NCI-H2196 treated with DMSO at 0.1 percent for 48 hours (cell line): Measurements from ENCODE around the gene ZCCHC3.

ENCODE experiments used
- DNase-seq: peaks from one replicate; lab custom pipeline; 2025; ENCODE audit not compliant: unreplicated experiment; lab: John Stamatoyannopoulos, UW

Gene ZCCHC3

GRCh38 chr20:278607-279571 lies 18.5 kb upstream of the ZCCHC3 start:
- DNase-seq: no peak

GRCh38 chr20:284172-284571 lies 13.2 kb upstream of the ZCCHC3 start:
- DNase-seq: no peak

DNA sequence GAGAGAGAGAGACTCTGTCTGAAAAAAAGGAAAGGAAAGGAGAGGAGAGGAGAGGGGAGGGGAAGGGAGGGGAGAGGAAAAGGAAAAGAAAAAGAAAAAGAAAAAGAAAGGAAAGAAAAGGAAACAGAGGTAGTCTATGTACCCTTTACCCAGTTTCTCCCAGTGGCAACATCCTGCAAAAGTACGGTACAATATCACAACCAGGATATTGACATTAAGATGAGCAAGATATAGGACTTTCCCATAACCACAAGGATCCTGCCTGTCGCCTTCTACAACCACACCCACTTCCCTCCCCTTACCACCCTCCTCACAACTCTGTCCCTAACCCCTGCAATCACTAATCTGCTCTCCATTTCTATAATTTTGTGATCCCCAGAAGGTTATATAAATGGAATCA lies 10.9 kb upstream of the ZCCHC3 start:
- no peak for DNase-seq

DNA sequence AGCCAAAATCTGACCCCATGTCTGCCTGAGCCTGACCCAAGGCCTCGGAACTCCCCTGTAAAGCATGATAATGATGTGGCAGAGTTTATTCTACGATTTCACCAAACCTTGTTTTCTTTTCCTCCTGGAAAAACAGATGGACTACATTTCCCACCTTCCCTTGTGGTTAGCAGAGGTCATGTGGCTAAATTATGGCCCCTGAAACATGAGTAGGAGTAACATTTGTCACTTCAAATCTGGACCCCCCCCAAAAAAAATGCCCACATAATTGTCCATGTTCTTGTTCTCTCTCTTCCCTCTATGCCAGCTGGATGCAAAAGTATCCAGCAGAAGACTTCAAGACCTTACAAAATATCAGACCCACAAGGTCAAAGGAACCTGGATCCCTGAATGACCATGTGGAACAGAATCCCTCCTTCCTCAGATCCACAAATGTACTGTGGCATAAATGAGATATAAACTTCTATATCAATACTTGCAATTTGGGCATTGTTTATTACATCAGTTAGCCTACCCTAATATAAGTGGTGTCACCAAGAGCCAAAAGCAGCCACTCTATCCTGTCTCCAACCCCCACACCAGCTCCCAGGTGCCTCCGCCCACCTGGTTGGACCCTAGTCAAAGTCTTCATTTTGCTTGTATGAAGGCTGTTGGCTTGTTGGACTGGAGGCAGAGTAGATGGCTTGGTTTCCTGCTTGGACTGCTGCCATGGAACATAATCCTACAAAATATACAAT lies 8.2 kb upstream of the ZCCHC3 start:
- DNase-seq: peak; percentile 4

GRCh38 chr20:289693-290083 lies 7.7 kb upstream of the ZCCHC3 start:
- DNase-seq: no peak

DNA sequence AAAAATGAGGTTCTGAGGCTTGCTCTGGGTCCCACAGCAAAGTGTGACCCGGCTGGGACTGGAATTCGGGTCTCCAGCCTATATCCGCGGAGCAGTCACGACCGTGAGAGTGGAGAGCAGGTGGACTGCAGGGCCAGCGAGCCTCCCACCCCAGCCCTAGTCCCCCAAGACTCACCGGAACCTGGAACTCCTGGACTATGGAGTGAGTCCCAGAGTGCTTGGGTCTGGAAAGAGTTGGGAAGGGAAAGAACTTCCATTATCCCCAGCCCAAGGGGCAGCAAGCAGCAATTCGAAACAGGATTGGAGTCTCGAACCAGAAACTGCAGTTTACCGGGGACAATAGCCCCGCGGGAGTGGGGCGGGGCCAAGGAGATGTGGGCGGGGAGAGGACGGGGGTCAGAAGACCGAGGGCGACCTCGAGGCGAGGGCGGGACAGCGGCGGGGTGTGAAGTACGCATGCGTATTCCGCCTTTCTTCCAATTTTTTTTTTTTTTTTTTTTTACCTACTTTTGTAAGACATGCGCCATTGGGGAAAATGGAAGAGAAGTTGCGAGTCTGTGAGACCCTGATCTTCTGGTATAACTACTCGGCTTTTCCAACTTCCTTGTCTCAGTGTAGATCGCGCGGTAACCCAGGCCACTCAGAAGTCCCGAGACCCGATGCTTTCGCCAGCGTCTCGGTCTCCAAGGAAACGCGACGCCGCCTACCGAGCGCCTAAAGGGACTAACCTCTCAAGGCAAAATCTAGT lies 7.1 kb upstream of the ZCCHC3 start, which contains the start of gene C20orf96:
TSS of gene C20orf96 (minus strand) at position 667 of the 748 bp plus-strand sequence. CDS start at position 527, 140 bp downstream.
- peak; percentile 91 for DNase-seq

- no peak for DNase-seq
Measured at GRCh38 chr20:294602-295001, 2.8 kb upstream of the ZCCHC3 start.

- DNase-seq: no peak
Measured at GRCh38 chr20:295804-296203, 1.6 kb upstream of the ZCCHC3 start.

DNA sequence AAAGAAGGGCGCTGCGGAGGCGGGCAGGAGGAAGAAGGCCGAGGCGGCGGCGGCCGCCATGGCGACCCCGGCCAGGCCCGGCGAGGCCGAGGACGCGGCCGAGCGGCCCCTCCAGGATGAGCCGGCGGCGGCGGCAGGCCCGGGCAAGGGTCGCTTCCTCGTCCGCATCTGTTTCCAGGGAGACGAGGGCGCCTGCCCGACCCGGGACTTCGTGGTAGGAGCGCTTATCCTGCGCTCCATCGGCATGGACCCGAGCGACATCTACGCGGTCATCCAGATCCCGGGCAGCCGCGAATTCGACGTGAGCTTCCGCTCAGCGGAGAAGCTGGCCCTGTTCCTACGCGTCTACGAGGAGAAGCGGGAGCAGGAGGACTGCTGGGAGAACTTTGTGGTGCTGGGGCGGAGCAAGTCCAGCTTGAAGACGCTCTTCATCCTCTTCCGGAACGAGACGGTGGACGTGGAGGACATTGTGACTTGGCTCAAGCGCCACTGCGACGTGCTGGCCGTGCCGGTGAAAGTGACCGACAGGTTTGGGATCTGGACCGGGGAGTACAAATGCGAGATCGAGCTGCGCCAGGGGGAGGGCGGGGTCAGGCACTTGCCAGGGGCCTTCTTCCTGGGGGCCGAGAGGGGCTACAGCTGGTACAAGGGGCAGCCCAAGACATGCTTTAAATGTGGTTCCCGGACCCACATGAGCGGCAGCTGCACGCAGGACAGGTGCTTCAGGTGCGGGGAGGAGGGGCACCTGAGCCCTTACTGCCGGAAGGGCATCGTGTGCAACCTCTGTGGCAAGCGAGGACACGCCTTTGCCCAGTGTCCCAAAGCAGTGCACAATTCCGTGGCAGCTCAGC lies 780 bp downstream of the ZCCHC3 start:
- DNase-seq: peak; percentile 30

- no peak for DNase-seq
Measured at GRCh38 chr20:298776-299391, 1.5 kb downstream of the ZCCHC3 start.

DNA sequence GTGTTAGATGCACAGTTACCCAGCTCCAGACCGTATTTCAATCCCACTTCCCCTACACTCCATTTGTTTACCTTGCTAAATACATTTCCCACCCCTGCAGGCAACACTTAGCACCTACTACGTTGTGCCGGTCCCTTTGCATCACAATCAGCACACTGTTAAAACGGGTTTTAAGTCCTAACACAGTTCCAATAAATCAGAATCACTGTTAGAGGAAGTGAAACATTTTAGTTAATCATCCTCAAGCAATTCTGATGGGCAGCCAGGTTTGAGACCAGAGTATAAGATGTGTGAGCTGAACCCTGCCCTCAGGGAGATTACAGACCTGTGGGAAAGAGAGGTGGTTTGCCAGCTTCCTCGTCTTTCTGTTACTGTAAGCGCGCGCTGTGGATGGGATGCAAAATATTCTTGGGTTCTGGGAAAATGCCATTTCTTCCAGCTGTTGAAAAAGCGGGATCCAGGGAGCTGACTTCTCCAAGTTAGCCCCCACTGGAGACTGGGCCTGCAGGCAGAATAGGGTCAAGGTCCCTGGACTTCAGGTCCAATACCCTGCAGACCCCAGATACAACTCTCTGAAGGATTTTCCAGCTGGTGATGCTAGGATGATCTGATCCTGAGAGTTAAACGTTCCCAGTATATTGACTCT lies 3.1 kb downstream of the ZCCHC3 start:
- no peak for DNase-seq

DNA sequence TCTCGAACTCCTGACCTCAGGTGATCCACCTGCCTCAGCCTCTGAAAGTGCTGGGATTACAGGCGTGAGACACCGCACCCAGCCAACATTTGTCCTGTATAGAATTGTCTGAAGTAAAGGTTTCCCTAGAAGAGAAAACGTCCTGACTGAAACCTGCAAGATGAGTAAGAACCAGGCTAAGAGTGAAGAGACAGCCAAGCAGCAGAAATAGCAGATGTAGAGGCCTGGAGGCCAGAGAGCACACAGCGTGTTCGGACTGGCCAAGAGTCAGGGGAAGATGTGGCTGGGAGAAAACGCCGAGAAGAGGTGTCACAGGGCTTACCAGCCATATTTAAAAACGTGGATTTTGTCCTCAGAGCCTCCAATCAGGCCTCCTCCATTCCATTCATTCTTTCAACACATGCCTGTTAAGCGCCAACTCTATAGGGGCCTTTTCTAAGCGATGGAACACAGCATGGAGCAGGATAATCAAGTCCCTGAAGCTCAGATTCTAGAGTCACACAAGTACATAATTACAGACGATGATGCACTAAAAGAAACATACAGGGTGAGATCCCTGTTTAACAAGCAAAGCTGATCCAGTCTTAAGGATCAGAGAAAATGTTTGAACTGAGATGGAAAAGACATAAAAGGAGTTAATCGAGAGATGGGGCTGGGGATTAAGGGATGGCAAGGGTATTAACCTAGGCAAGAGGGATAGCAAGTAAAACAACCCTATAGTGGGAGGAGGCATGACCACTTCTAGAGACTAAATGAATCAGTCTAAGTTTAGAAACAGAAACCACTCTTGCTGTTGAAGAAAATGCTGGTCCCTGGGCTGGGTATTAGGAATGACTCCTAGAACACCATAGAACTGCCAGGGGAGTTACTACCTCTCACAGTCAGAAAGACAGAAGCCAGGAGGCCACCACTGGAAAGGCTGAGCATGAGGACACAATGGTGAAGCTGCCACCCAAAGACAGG lies 4.8 kb downstream of the ZCCHC3 start:
- no peak for DNase-seq

GRCh38 chr20:305745-306144 lies 8.4 kb downstream of the ZCCHC3 start:
- no peak for DNase-seq

DNA sequence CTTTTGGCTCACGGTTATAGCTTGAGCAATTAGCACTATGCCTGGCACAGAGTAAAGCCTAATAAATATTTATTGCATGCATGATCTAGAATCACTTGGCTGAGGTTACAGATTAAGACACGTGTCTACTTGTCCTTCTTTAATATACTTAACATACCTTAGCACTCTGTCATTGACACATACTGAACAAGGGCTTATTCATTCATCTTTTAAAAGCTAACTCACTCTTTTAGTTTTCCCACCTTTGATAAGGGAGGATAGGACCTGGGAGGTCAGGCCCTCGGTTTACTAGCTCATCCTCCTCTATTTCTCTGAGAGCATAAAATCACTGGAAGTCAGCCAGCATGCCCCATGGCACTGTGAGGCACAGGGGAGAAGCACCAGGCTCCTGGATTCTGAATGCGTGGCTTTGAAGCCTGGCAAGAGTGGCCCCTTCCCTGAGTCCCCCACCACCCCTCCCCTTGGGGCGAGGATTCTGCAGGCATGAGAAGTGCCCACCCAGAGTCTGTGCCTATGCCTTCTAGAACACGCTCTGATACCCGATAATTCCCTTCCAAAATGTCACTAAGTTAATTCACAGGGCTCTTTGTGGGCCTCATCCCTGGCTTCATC lies 11.2 kb downstream of the ZCCHC3 start:
- DNase-seq: no peak

DNA sequence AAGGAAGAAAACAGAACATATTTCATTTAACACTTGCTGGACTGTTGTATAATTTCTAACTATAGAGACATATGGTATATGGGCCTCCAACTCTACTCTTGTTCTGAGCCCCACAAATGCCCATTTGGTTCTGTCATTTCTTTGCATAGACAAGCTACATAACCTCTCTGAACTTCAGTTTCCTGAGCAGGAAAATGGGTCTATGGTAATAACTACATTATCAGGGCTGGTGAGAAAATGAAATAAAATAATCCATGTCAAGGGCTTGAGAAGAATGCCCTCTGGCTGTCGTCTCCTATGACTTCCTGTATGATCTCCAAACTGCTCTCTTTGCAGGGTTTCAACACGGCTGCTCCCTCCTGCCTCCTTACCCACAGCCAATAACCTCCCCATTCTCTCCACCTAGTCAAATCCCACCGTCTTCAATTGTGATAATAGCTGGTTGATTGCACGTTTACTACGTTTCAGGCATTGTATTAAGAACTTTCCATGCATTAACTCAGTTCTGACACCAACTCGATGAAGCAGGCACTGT lies 12.0 kb downstream of the ZCCHC3 start:
- DNase-seq: no peak

DNA sequence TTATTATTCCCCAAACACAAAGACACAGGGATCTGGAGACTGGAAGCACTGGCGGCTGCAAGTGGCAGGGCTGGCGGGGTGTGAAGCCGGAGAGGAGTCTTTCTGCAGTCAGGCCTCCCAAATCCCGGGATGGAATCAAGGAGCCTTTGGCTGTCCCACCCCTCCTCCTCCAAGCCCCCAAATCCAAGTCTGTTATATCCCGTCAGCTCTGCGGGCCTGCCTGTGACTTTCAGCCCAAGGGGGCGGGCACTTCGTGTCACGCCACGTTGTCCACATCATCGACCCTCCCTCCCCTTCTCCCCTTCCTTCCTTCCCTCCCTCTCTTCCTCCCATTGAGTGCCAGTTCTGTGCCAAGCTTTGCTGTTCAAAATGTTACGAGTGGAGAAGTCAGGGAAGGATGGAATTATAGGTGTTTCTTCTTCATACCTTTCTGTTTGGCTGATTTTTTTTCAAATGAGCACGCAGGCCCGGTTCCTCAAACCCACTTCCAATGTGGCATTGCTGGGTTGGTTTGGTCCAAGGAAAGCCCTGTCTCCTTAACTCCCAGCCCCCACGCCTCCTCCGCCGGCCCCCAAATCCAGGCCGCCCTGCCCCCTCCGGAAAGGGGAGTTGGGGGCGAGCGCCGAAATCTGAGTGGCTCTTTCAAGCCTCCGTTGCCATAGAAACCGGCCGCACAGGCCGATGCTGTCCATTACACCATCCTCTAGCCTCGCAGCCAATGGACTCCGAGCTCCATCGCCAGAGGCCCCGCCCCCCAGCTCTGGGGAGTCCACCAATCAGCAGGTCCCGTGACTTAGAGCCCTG lies 12.7 kb downstream of the ZCCHC3 start:
- DNase-seq: no peak

GRCh38 chr20:310645-311044 lies 13.3 kb downstream of the ZCCHC3 start:
- no peak for DNase-seq
